Vagina (tissue), 2 donors: Measurements from ENCODE around the gene MFSD12.

ENCODE experiments used
- CTCF ChIP-seq, 3 experiments: fragments of 450-650 bp in 2 of 3; fragments of 200-600 bp in 1 of 3; sonication (generic) in 1 of 3; IDR thresholded peaks; one replicate each; pipeline ENCODE4 v1.5.1; 2017 to 2019; ENCODE audit warnings: antibody characterized with exemption in 3 of 3, mild to moderate bottlenecking in 2 of 3, moderate library complexity in 2 of 3
- POLR2A ChIP-seq, 2 donors: fragments of 450-650 bp; IDR thresholded peaks; one replicate each; pipeline ENCODE4 v1.6.1; 2017; ENCODE audit warnings: antibody characterized with exemption in 2 of 2, mild to moderate bottlenecking in 2 of 2, moderate library complexity in 2 of 2
- POLR2AphosphoS5 ChIP-seq, 2 donors: sonication (generic); formaldehyde crosslinking; IDR thresholded peaks; one replicate each; pipeline ENCODE4 v1.9.0; 2017; ENCODE audit warnings: antibody characterized with exemption in 2 of 2, mild to moderate bottlenecking in 2 of 2, low read depth in 1 of 2; ENCODE audit not compliant: insufficient read depth in 1 of 2

GRCh38 chr19:3605770-3606169 is 48.4 kb upstream of the MFSD12 start:
- TF ChIP-seq CTCF (IDR thresholded peaks at IDR 0.05) = no peak
- no peak for TF ChIP-seq POLR2A (IDR thresholded peaks at IDR 0.05)
- no peak for TF ChIP-seq POLR2AphosphoS5 (IDR thresholded peaks at IDR 0.05; ENCODE audit: insufficient read depth in 1 of 2, low read depth in 1 of 2)
